ENCODE measurements around the gene IKBKG. TPM values are rescaled to one million over a fixed set of nuclear protein-coding genes. Genes with fewer than 3 reads are reported as not detected.

The IKBKG gene
- total and polyA plus RNA-seq, 2 of the 4 experiments (the other 2 are of a cell fraction): 16.5 to 38.2 TPM

- peaks cover 8% of the 10 kb centered on the region; the same call in 1 of the 2 replicates for H3K4me1 ChIP-seq (ENCODE audit: control insufficient read depth, insufficient read depth, low read length)
- intact Hi-C loops (cut with micrococcal nuclease): no loop called here
- H3K9me1 ChIP-seq (ENCODE audit: insufficient read depth, low read length): peaks cover 3% of the 10 kb centered on the region
- H4K20me1 ChIP-seq (ENCODE audit: insufficient read depth, low read length): no peaks in the 10 kb centered on the region
- ChIA-PET POLR2A (ENCODE audit: unreplicated experiment) (no interaction called here), CTCF (no interaction called here)
- no peak overlapping the region for H2BK20ac ChIP-seq (ENCODE audit: low read depth, low read length)
- H2AK5ac ChIP-seq (ENCODE audit: low read depth, low read length): peak overlapping the region; percentile 81
- H4K5ac ChIP-seq (ENCODE audit: low read depth, low read length): no peak overlapping the region; the same call in 1 of the 2 replicates
- in situ Hi-C loops (cut with MboI; ENCODE audit: low sequenced_read_pairs): no loop called here
- H3K18ac ChIP-seq (ENCODE audit: low read depth, low read length): no peak overlapping the region; the same call in 1 of the 2 replicates
- no peaks in the 10 kb centered on the region for H3K27me3 ChIP-seq (ENCODE audit: control insufficient read depth, insufficient read depth, low read length)
- H4K8ac ChIP-seq (ENCODE audit: low read depth in 2 of 2, low read length in 2 of 2): peak overlapping the region in 1 of 2 experiments; percentile 69; a peak in 2 of 4 replicates
- H3K27ac ChIP-seq (ENCODE audit: insufficient read depth, low read length): peak overlapping the region; percentile 91
- H2AK9ac ChIP-seq (replicated peaks; ENCODE audit: low read depth, low read length, poor library complexity): peak overlapping the region; percentile 31
- H2BK5ac ChIP-seq (ENCODE audit: low read depth, low read length, poor library complexity, severe bottlenecking): peak overlapping the region; percentile 71
- 26% methylated on average over 5 of the region's 34 CpGs; no CpG with 5 or more reads in 1 of the 2 experiments for whole genome bisulfite sequencing, 2 experiments (ENCODE audit: extremely low coverage in 2 of 2, insufficient read length in 1 of 2)
- no peaks in the 10 kb centered on the region; the same call in 1 of the 2 replicates for H3K36me3 ChIP-seq (ENCODE audit: control insufficient read depth, insufficient read depth, low read length)
- H2AFZ ChIP-seq (replicated peaks; ENCODE audit: low read length, poor library complexity): peak overlapping the region; percentile 85
- H3K14ac ChIP-seq (replicated peaks; ENCODE audit: low read depth, low read length): peak overlapping the region; percentile 68
- H4K91ac ChIP-seq (ENCODE audit: insufficient read depth, low read depth, low read length): peak overlapping the region; percentile 51
- no TSS peak for BruUV-seq (replicated peaks)
- peak overlapping the region; percentile 87 for H3K4me3 ChIP-seq (ENCODE audit: insufficient read depth, low read depth, low read length)
- peak overlapping the region; percentile 78 for H3K23ac ChIP-seq (ENCODE audit: low read depth, low read length)
- no peaks in the 10 kb centered on the region for H3K9me3 ChIP-seq (ENCODE audit: control insufficient read depth, insufficient read depth, low read length)
- H3K56ac ChIP-seq (ENCODE audit: extremely low read depth, insufficient read depth, low read length): peak overlapping the region; percentile 71; the same call in 1 of the 2 replicates
- no peak for DNase-seq
- H3K9ac ChIP-seq (ENCODE audit: low read depth, low read length): peak overlapping the region; percentile 79
- peaks cover 8 to 12% of the 10 kb centered on the region in 2 experiments; a peak in 2 of 4 replicates for H3K79me1 ChIP-seq (ENCODE audit: low read depth in 1 of 2, low read length in 2 of 2)
- peak; percentile 6; the same call in 1 of the 2 replicates for TF ChIP-seq MXI1 (IDR thresholded peaks at IDR 0.05; ENCODE audit: borderline replicate concordance, low read depth, low read length)
- TF ChIP-seq RFX5 (IDR thresholded peaks at IDR 0.05; ENCODE audit: low read depth, low read length): no peak
- no peak for TF ChIP-seq FOS (IDR thresholded peaks at IDR 0.05; ENCODE audit: low read depth, low read length)
- H3K4me2 ChIP-seq (ENCODE audit: low read depth, low read length): peak overlapping the region; percentile 94
- H2BK120ac ChIP-seq (ENCODE audit: low read depth, low read length): no peak overlapping the region
- H3K4ac ChIP-seq (ENCODE audit: low read depth, low read length): peak overlapping the region; percentile 58
- dilution Hi-C loops (cut with HindIII; ENCODE audit: low sequenced_read_pairs, unreplicated experiment): no loop called here
- no peak for ATAC-seq (ENCODE audit: low read depth)
- no peak overlapping the region for H2BK15ac ChIP-seq (ENCODE audit: low read depth, low read length)
Measured at GRCh38 chrX:154515090-154515965, 32.1 kb upstream of the IKBKG start.
